ENCODE results near the gene S100A11. TPM values are rescaled to one million over a fixed set of nuclear protein-coding genes. Genes with fewer than 3 reads are reported as not detected.

Gene S100A11
- total RNA-seq, 2 experiments from 2014 or later: 27.1 TPM; not detected in 1

DNA sequence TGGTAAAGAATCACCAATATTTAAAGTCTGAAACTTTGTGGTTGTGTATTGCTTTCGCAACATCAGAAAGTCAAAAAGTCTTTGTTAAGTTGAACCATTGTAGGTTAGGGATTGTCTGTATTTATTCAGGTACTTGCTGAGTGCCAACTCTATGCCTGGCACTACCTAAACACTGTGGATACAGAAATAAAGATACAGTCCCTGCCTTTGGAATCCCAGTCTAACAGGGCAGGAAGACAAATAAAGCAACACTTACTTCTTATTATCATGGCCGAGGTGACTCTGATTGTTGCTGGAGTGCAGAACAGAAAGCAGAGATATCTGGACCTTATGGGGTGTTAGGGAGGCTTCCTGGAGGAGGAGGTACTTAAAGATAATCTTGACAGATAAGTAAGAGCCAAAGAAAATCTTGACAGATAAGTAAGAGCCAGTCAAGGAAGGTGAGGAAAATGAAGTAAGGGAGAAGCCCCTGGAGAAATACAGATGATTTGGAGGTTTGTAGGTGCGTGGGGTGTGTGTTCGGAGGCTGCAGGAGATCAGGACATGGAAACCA lies 31.4 kb downstream of the S100A11 start:
- intact Hi-C loops (cut with micrococcal nuclease; ENCODE audit: unreplicated experiment): no loop called here
- H3K4me2 ChIP-seq (ENCODE audit: low read length): no peak overlapping the region
- no peak for DNase-seq (ENCODE audit: low spot score)
- no peak overlapping the region for H3K4me3 ChIP-seq (ENCODE audit: low read depth, low read length, poor library complexity, severe bottlenecking)
- no peaks in the 10 kb centered on the region for H3K4me1 ChIP-seq (ENCODE audit: insufficient read depth, low read length, poor library complexity, severe bottlenecking)
- no peak overlapping the region for H2AFZ ChIP-seq (ENCODE audit: low read length)
- H3K9me2 ChIP-seq (ENCODE audit: insufficient read depth, low read length): no peaks in the 10 kb centered on the region
- BruUV-seq (replicated peaks): no TSS peak
- no peak overlapping the region for H3K27ac ChIP-seq (ENCODE audit: low read depth, low read length, poor library complexity, severe bottlenecking)
- H3K9me3 ChIP-seq (ENCODE audit: low read length): no peaks in the 10 kb centered on the region
- H3K79me2 ChIP-seq (ENCODE audit: insufficient read depth, low read depth, low read length): no peaks in the 10 kb centered on the region
- ChIA-PET POLR2A (no interaction called here), CTCF (ENCODE audit: unreplicated experiment) (no interaction called here)
- H3K36me3 ChIP-seq (ENCODE audit: insufficient read depth, low read length): no peaks in the 10 kb centered on the region
- no peaks in the 10 kb centered on the region for H4K20me1 ChIP-seq (ENCODE audit: insufficient read depth, low read length)
- TF ChIP-seq EZH2phosphoT487 (IDR thresholded peaks at IDR 0.05; ENCODE audit: borderline replicate concordance, low read depth, low read length): no peak
- TF ChIP-seq, protein P1, sequence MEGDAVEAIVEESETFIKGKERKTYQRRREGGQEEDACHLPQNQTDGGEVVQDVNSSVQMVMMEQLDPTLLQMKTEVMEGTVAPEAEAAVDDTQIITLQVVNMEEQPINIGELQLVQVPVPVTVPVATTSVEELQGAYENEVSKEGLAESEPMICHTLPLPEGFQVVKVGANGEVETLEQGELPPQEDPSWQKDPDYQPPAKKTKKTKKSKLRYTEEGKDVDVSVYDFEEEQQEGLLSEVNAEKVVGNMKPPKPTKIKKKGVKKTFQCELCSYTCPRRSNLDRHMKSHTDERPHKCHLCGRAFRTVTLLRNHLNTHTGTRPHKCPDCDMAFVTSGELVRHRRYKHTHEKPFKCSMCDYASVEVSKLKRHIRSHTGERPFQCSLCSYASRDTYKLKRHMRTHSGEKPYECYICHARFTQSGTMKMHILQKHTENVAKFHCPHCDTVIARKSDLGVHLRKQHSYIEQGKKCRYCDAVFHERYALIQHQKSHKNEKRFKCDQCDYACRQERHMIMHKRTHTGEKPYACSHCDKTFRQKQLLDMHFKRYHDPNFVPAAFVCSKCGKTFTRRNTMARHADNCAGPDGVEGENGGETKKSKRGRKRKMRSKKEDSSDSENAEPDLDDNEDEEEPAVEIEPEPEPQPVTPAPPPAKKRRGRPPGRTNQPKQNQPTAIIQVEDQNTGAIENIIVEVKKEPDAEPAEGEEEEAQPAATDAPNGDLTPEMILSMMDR (conservative IDR thresholded peaks at IDR 0.05; ENCODE audit: low read length): no peak

DNA sequence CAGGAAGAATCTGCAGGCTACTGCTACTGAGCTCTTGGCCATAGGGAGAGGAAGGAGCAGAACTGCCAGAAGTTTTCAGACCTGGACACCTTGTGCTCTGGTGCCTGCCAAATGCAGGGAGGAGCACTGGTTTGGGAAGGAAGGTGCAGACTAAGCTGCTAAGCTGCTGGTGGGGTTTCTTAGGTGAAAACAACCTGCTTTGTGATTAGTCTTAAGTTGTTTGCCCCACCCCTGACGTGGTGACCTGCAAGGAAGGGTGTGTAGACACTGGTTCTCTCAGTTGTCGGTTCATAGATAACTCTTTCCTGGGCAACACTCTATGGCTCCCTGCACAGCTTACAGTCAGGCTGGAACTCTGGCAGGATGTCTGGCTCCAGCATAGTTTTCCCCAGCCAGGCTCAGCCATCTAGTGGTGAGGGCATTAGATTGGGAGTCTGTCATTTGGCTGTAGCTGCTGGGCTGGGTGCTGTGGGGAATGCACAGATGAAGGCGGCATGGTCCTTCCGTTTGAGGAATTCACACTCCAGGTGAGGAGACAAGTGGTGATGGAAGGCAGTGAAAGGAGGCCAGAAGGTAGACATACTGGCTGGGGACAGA lies 32.9 kb downstream of the S100A11 start:
- Histone ChIP-seq H4K20me1 (ENCODE audit: insufficient read depth, low read length) (no peaks in the 10 kb centered on the region), H3K9me2 (ENCODE audit: insufficient read depth, low read length) (no peaks in the 10 kb centered on the region), H3K4me3 (ENCODE audit: low read depth, low read length, poor library complexity, severe bottlenecking) (no peak overlapping the region), H3K79me2 (ENCODE audit: insufficient read depth, low read depth, low read length) (no peaks in the 10 kb centered on the region), H3K4me2 (ENCODE audit: low read length) (no peak overlapping the region), H3K9me3 (ENCODE audit: low read length) (no peaks in the 10 kb centered on the region), H3K27ac (ENCODE audit: low read depth, low read length, poor library complexity, severe bottlenecking) (no peak overlapping the region), H3K36me3 (ENCODE audit: insufficient read depth, low read length) (no peaks in the 10 kb centered on the region), H2AFZ (ENCODE audit: low read length) (no peak overlapping the region), H3K4me1 (ENCODE audit: insufficient read depth, low read length, poor library complexity, severe bottlenecking) (no peaks in the 10 kb centered on the region)
- ChIA-PET POLR2A (no interaction called here), CTCF (ENCODE audit: unreplicated experiment) (no interaction called here)
- no peak for DNase-seq (ENCODE audit: low spot score)
- BruUV-seq (replicated peaks): no TSS peak
- intact Hi-C loops (cut with micrococcal nuclease; ENCODE audit: unreplicated experiment): no loop called here
- TF ChIP-seq EZH2phosphoT487 (IDR thresholded peaks at IDR 0.05; ENCODE audit: borderline replicate concordance, low read depth, low read length): no peak
- TF ChIP-seq, protein P1 (conservative IDR thresholded peaks at IDR 0.05; ENCODE audit: low read length): no peak

DNA sequence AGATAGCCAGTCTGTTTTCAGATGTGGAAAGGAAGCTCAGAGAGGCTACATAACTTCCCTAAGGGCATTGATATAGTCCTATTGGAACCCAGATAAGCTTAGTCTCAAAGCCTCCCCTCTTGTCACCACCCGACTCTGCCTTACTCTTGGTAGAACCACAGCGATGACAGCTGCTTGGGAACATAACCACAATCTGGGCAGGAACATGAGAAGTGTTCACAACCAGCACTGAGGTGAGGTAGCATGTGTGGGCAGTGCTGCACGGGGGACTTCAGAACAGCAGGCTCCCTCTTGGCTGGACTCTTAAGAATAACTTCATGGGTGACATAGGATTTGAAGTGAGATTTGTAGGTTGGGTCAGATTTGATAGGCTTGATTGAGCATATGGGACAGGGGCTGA lies 33.8 kb downstream of the S100A11 start:
- H3K4me2 ChIP-seq (ENCODE audit: low read length): no peak overlapping the region
- no peak for TF ChIP-seq EZH2phosphoT487 (IDR thresholded peaks at IDR 0.05; ENCODE audit: borderline replicate concordance, low read depth, low read length)
- TF ChIP-seq, protein P1 (conservative IDR thresholded peaks at IDR 0.05; ENCODE audit: low read length): no peak
- H3K4me1 ChIP-seq (ENCODE audit: insufficient read depth, low read length, poor library complexity, severe bottlenecking): no peaks in the 10 kb centered on the region
- no peak overlapping the region for H3K27ac ChIP-seq (ENCODE audit: low read depth, low read length, poor library complexity, severe bottlenecking)
- no peak overlapping the region for H3K4me3 ChIP-seq (ENCODE audit: low read depth, low read length, poor library complexity, severe bottlenecking)
- no peaks in the 10 kb centered on the region for H3K36me3 ChIP-seq (ENCODE audit: insufficient read depth, low read length)
- CTCF ChIA-PET (ENCODE audit: unreplicated experiment): no interaction called here
- POLR2A ChIA-PET: no interaction called here
- no peaks in the 10 kb centered on the region for H3K9me3 ChIP-seq (ENCODE audit: low read length)
- H3K79me2 ChIP-seq (ENCODE audit: insufficient read depth, low read depth, low read length): no peaks in the 10 kb centered on the region
- no TSS peak for BruUV-seq (replicated peaks)
- intact Hi-C loops (cut with micrococcal nuclease; ENCODE audit: unreplicated experiment): no loop called here
- no peak overlapping the region for H2AFZ ChIP-seq (ENCODE audit: low read length)
- H4K20me1 ChIP-seq (ENCODE audit: insufficient read depth, low read length): no peaks in the 10 kb centered on the region
- no peaks in the 10 kb centered on the region for H3K9me2 ChIP-seq (ENCODE audit: insufficient read depth, low read length)
- DNase-seq (ENCODE audit: low spot score): no peak

Data from OCI-LY7 (cell line).